ENCODE data around the gene MARS2. TPM values are rescaled to one million over a fixed set of nuclear protein-coding genes. Genes with fewer than 3 reads are reported as not detected.
"Not testable (repeated sequence)": the region's sequence is repeated elsewhere in the genome, so short reads cannot be mapped to it uniquely, and the experiment has no call there.

MARS2 gene
- polyA plus RNA-seq, 1 experiment = 3.7 TPM

DNA sequence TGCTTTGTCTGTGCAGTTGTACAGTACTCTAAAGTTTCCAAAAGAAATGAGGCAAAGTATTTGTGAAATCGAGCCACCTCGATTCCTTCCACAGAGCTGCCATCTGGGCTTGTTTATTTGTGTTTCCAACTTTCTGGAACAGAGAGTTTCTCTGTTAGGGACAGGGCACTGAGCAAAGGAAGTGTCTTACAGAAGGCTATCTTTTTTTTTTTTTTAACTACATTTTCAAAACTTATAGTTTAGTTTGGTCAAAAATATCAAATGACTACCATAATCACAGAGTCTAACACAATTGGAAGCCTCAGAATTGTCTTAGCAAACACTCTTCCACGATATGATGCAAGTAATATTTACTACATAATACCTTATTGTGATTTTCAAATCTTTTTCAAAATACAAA lies 30.6 kb upstream of the MARS2 start:
- no peaks in the 10 kb centered on the region for H3K27me3 ChIP-seq (ENCODE audit: control insufficient read depth, insufficient read depth, low read length)
- peak overlapping the region; percentile 62 for H3K4me3 ChIP-seq (ENCODE audit: low read depth, low read length)
- H3K27ac ChIP-seq (ENCODE audit: low read depth, low read length) = no peak overlapping the region
- DNase-seq (ENCODE audit: low read depth, low spot score) = no peak
- TF ChIP-seq, protein P1, sequence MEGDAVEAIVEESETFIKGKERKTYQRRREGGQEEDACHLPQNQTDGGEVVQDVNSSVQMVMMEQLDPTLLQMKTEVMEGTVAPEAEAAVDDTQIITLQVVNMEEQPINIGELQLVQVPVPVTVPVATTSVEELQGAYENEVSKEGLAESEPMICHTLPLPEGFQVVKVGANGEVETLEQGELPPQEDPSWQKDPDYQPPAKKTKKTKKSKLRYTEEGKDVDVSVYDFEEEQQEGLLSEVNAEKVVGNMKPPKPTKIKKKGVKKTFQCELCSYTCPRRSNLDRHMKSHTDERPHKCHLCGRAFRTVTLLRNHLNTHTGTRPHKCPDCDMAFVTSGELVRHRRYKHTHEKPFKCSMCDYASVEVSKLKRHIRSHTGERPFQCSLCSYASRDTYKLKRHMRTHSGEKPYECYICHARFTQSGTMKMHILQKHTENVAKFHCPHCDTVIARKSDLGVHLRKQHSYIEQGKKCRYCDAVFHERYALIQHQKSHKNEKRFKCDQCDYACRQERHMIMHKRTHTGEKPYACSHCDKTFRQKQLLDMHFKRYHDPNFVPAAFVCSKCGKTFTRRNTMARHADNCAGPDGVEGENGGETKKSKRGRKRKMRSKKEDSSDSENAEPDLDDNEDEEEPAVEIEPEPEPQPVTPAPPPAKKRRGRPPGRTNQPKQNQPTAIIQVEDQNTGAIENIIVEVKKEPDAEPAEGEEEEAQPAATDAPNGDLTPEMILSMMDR (IDR thresholded peaks at IDR 0.05; ENCODE audit: low read depth, low read length) = no peak
- no peaks in the 10 kb centered on the region for H3K9me3 ChIP-seq (ENCODE audit: control insufficient read depth, insufficient read depth, low read length)
- CTCF ChIA-PET = interaction anchor here (3.4 kb wide), 1 partner anchor 33 kb away, joined by 17 read pairs; no protein-coding TSS in a partner anchor
- POLR2A ChIA-PET = interaction anchor here (0.7 kb wide), 3 partner anchors 964 to 1507 kb away, joined by 3 to 5 read pairs (median 4); no protein-coding TSS in a partner anchor

DNA sequence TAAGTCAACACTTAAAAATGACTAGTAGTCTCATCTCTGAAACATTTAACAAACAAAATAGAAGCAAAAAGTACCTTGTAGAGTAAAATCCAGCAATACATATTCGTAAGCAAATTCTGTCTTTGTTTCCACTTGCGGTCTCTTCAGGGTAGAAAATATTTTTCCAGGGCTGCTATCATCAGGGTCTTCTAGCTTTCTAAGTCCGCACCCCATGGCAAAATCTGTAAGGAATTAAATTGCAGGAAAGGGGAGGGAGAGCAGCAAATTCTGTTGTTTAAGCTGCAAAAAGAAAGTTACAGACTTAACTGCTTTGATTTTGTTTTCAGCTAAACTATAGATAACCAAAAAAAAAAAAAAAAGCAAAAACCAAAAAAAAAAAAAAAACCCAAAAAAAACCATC lies 29.9 kb upstream of the MARS2 start, which contains the start of gene RFTN2:
RFTN2 (minus strand) TSS at position 342 of the 400 bp plus-strand sequence; CDS start at position 213, 129 bp downstream.
- POLR2A ChIA-PET = interaction anchor here (0.7 to 1.4 kb wide), 5 partner anchors 30 to 891 kb away, joined by 3 to 7 read pairs (median 6); partner anchors contain the start of genes HSPD1, HSPE1 and MARS2
- H3K27me3 ChIP-seq (ENCODE audit: control insufficient read depth, insufficient read depth, low read length) = no peaks in the 10 kb centered on the region
- CTCF ChIA-PET = interaction anchor here (0.6 to 3.4 kb wide), 3 partner anchors 32 to 103 kb away, joined by 3 to 17 read pairs (median 4); no protein-coding TSS in a partner anchor
- TF ChIP-seq, protein P1 (IDR thresholded peaks at IDR 0.05; ENCODE audit: low read depth, low read length) = no peak
- no peaks in the 10 kb centered on the region for H3K9me3 ChIP-seq (ENCODE audit: control insufficient read depth, insufficient read depth, low read length)
- peak within 1 kb of the TSS; percentile 81 for H3K27ac ChIP-seq (ENCODE audit: low read depth, low read length)
- peak within 1 kb of the TSS; percentile 62 for H3K4me3 ChIP-seq (ENCODE audit: low read depth, low read length)
- no peak for DNase-seq (ENCODE audit: low read depth, low spot score)

DNA sequence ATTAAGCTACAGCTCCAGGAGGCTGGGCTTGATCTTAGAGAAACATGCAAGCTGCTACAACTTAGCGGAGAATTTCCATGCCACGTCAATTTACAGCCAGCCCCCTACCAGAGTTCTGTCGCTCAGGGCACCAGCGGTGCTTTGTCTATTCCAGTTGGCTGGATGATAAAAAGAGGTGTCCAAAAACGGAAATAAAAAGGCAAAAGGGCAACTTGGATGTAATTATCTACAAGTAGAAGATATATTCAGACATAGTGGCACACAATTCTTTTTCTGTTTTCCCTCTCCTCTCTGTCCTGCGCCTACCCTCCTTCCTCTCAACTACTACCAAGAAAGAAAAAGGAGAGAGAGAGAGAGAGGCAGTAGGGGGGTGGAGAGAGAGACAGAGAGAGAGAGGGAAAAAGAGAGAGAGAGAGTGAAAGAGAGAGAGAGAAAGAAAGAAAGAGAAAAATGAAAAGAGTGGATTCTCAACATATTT lies 29.4 kb upstream of the MARS2 start:
- ChIA-PET CTCF (interaction anchor here (0.6 to 3.4 kb wide), 3 partner anchors 31 to 103 kb away, joined by 3 to 17 read pairs (median 4); no protein-coding TSS in a partner anchor), POLR2A (interaction anchor here (0.7 to 1.4 kb wide), 3 partner anchors 29 to 176 kb away, joined by 3 to 6 read pairs (median 4); partner anchors contain the start of genes HSPD1, HSPE1 and MARS2)

DNA sequence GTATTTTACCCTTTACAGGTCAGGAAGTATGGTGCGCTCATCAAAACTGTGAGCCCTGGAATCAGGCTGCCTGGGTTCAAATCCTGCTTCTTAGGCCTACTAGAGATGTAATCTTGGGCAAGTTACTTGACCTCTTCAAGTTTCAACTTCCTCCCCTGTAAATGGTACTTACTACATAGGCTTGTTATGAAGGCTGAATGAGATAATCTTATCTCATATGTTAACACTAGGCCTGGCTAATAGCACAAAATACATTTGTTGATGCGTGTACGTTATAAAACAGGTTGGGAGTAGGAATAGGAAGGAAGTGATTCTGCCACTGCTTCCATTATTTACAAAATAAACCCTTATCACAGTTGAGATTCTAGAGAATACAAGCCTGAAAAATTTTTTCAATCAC lies 28.1 kb upstream of the MARS2 start:
- no peak for DNase-seq (ENCODE audit: low read depth, low spot score)
- Histone ChIP-seq H3K27ac (ENCODE audit: low read depth, low read length) (no peak overlapping the region), H3K9me3 (ENCODE audit: control insufficient read depth, insufficient read depth, low read length) (no peaks in the 10 kb centered on the region), H3K27me3 (ENCODE audit: control insufficient read depth, insufficient read depth, low read length) (no peaks in the 10 kb centered on the region), H3K4me3 (ENCODE audit: low read depth, low read length) (no peak overlapping the region)
- ChIA-PET CTCF (interaction anchor here (0.7 kb wide), 1 partner anchor 316 kb away, joined by 3 read pairs; no protein-coding TSS in a partner anchor), POLR2A (no interaction called here)
- TF ChIP-seq, protein P1 (IDR thresholded peaks at IDR 0.05; ENCODE audit: low read depth, low read length) = no peak

More for the DNA sequence above, 29.4 kb upstream of the MARS2 start:
- Histone ChIP-seq H3K27ac (ENCODE audit: low read depth, low read length) (peak overlapping the region; percentile 81), H3K27me3 (ENCODE audit: control insufficient read depth, insufficient read depth, low read length) (no peaks in the 10 kb centered on the region), H3K9me3 (ENCODE audit: control insufficient read depth, insufficient read depth, low read length) (no peaks in the 10 kb centered on the region), H3K4me3 (ENCODE audit: low read depth, low read length) (peak overlapping the region; percentile 62)
- TF ChIP-seq, protein P1 (IDR thresholded peaks at IDR 0.05; ENCODE audit: low read depth, low read length) = no peak
- DNase-seq (ENCODE audit: low read depth, low spot score) = peak; percentile 16

DNA sequence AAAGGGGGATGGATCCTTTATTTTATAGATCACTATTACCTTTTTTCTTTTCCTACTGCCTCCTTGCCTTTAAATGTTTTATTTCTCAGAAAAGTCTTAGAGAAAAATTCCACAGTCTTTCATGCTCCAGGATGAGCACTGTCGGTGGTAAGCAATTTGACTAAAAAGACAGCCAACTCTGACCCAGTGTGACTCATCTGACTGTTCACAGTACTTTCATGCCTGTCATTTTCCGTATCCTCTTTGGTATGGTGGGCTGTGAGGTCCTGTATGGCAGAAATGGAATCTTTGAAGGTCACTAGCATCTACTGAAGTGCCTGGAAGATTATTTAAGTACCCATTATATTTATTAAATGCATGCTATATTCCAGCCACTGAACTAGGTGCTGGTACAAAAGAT lies 27.7 kb upstream of the MARS2 start:
- H3K9me3 ChIP-seq (ENCODE audit: control insufficient read depth, insufficient read depth, low read length) = no peaks in the 10 kb centered on the region
- no peak overlapping the region for H3K4me3 ChIP-seq (ENCODE audit: low read depth, low read length)
- ChIA-PET POLR2A (no interaction called here), CTCF (no interaction called here)
- H3K27me3 ChIP-seq (ENCODE audit: control insufficient read depth, insufficient read depth, low read length) = no peaks in the 10 kb centered on the region
- DNase-seq (ENCODE audit: low read depth, low spot score) = no peak
- TF ChIP-seq, protein P1 (IDR thresholded peaks at IDR 0.05; ENCODE audit: low read depth, low read length) = no peak
- H3K27ac ChIP-seq (ENCODE audit: low read depth, low read length) = no peak overlapping the region

DNA sequence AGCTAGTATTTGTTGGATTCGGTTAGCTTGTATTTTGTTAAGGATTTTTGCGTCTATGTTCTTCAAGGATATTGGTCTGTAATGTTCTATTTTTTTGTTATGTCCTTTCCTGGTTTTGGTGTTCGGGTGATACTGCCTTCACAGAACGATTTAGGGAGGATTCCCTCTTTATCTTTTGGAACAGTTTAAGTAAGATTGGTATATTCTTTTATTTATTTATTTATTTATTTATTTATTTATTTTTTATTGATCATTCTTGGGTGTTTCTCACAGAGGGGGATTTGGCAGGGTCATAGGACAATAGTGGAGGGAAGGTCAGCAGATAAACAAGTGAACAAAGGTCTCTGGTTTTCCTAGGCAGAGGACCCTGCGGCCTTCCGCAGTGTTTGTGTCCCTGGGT lies 10.0 kb upstream of the MARS2 start:
- POLR2A ChIA-PET; H3K9me3 ChIP-seq (ENCODE audit: control insufficient read depth, insufficient read depth, low read length); CTCF ChIA-PET; H3K27me3 ChIP-seq (ENCODE audit: control insufficient read depth, insufficient read depth, low read length); DNase-seq (ENCODE audit: low read depth, low spot score); H3K4me3 ChIP-seq (ENCODE audit: low read depth, low read length); H3K27ac ChIP-seq (ENCODE audit: low read depth, low read length): not testable (repeated sequence)

DNA sequence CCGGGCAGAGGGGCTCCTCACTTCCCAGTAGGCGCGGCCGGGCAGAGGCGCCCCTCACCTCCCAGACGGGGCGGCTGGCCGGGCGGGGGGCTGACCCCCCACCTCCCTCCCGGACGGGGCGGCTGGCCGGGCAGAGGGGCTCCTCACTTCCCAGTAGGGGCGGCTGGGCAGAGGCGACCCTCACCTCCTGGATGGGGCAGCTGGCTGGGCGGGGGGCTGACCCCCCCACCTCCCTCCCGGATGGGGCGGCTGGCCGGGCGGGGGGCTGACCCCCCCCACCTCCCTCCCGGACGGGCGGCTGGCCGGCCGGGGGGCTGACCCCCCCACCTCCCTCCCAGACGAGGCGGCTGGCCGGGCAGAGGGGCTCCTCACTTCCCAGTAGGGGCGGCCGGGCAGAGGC lies 9.2 kb upstream of the MARS2 start:
- H3K4me3 ChIP-seq (ENCODE audit: low read depth, low read length); POLR2A ChIA-PET; CTCF ChIA-PET; H3K9me3 ChIP-seq (ENCODE audit: control insufficient read depth, insufficient read depth, low read length); DNase-seq (ENCODE audit: low read depth, low spot score); H3K27me3 ChIP-seq (ENCODE audit: control insufficient read depth, insufficient read depth, low read length); H3K27ac ChIP-seq (ENCODE audit: low read depth, low read length): not testable (repeated sequence)
